H1 (cell line): ENCODE results near the gene ITGAE. TPM values are rescaled to one million over a fixed set of nuclear protein-coding genes. Genes with fewer than 3 reads are reported as not detected.

Experiments
- BACH1 ChIP-seq: IDR thresholded peaks from 2 replicates; pipeline ENCODE4 v1.6.1; 2012; ENCODE audit warnings: low read length, improper control_type of control experiment
- GTF2F1 ChIP-seq: IDR thresholded peaks from 2 replicates; pipeline ENCODE4 v1.6.1; 2012; ENCODE audit warnings: low read depth, low read length, improper control_type of control experiment, borderline replicate concordance
- JUN ChIP-seq: IDR thresholded peaks from 2 replicates; pipeline ENCODE4 v1.6.1; 2011; ENCODE audit warnings: low read depth, mild to moderate bottlenecking, improper control_type of control experiment, low read length
- RBBP5 ChIP-seq: IDR thresholded peaks from 2 replicates; pipeline ENCODE4 v1.7.1; 2012; ENCODE audit warnings: low read depth, mild to moderate bottlenecking, inconsistent platforms, low read length, moderate library complexity, borderline replicate concordance
- SIX5 ChIP-seq: IDR thresholded peaks from 2 replicates; pipeline ENCODE4 v1.6.1; 2011; ENCODE audit warnings: mild to moderate bottlenecking, low read depth, low read length
- polyA plus RNA-seq, 7 experiments: library from polyadenylated mRNA; depleted of rRNA in 3 of 7; stranded (reverse) in 5 of 7; unstranded in 2 of 7; fragments of >200 nt in 5 of 7; fragments of 200-250 nt in 2 of 7; gene quantifications; 1 replicate in 5 of 7; 2 replicates in 1 of 7; 4 replicates in 1 of 7; pipeline versions ENCODE4 v1.2.1 to v1.2.3, GENCODE V29; 2011 to 2013; ENCODE audit warnings: missing spikeins in 2 of 7, mixed read lengths in 2 of 7
- total RNA-seq: library from RNA; stranded (reverse); fragmentation: NEBNext Ultra II Directional; extraction: Animal tissue kit (Norgen Biotek cat#: 25700); gene quantifications from 2 replicates; pipeline ENCODE4 v1.2.1, GENCODE V29; 2021
- TF ChIP-seq, protein P1 (sequence below): IDR thresholded peaks from 2 replicates; pipeline ENCODE4 v1.6.1; 2012; ENCODE audit warnings: low read length, inconsistent platforms
- TF ChIP-seq, protein P2 (sequence below): fragments of 300-600 bp; sonication (generic); IDR thresholded peaks from 2 replicates; pipeline ENCODE4 v1.7.1; 2012; ENCODE audit warnings: low read length, moderate library complexity, mild to moderate bottlenecking, inconsistent platforms; ENCODE audit not compliant: insufficient replicate concordance

The ITGAE gene
- total and polyA plus RNA-seq, 2 of the 8 experiments (the other 6 are each of a cell fraction or from before 2014, with no cell fraction given): 23.2 to 43.1 TPM

DNA sequence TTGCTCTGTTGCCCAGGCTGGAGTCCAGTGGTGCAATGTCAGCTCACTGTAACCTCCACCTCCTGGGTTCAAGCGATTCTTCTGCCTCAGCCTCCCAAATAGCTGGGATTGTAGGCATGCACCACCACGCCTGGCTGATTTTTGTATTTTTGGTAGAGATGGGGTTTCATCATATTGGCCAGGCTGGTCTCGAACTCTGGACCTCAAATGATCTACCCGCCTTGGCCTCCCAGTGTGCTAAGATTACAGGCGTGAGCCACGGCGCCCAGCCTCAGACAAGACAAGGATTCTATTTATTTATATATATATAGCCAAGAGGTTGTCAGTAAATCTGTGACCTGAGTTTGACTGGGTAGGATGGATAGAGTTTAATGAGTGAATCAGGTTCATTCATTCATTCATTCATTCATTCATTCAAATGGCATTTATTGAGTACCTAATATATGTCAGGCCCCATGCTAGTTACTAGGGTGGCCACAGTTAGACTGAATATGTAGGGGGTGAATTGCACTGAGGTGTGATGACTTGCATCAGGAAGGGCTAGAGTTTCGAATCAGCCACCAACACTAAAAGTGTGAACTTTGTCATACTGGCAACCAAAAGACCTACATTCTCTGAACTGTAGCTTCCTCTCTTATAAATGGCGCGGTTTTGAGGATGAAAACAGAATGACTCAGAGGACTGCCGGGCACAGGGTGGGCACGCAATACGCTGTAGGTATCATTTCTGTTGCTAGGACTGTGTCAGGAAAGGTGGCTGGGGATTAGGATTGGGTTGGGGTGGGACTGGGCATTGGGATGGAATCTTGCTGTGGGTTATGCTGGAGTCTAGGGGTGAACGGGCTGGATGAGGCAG, 37.8 kb downstream of the ITGAE start (continued):
- no peak for TF ChIP-seq BACH1
- TF ChIP-seq, protein P1, sequence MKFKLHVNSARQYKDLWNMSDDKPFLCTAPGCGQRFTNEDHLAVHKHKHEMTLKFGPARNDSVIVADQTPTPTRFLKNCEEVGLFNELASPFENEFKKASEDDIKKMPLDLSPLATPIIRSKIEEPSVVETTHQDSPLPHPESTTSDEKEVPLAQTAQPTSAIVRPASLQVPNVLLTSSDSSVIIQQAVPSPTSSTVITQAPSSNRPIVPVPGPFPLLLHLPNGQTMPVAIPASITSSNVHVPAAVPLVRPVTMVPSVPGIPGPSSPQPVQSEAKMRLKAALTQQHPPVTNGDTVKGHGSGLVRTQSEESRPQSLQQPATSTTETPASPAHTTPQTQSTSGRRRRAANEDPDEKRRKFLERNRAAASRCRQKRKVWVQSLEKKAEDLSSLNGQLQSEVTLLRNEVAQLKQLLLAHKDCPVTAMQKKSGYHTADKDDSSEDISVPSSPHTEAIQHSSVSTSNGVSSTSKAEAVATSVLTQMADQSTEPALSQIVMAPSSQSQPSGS: no peak
- no peak for TF ChIP-seq JUN
- TF ChIP-seq SIX5: no peak
- no peak for TF ChIP-seq GTF2F1
- no peak for TF ChIP-seq RBBP5
- TF ChIP-seq, protein P2, sequence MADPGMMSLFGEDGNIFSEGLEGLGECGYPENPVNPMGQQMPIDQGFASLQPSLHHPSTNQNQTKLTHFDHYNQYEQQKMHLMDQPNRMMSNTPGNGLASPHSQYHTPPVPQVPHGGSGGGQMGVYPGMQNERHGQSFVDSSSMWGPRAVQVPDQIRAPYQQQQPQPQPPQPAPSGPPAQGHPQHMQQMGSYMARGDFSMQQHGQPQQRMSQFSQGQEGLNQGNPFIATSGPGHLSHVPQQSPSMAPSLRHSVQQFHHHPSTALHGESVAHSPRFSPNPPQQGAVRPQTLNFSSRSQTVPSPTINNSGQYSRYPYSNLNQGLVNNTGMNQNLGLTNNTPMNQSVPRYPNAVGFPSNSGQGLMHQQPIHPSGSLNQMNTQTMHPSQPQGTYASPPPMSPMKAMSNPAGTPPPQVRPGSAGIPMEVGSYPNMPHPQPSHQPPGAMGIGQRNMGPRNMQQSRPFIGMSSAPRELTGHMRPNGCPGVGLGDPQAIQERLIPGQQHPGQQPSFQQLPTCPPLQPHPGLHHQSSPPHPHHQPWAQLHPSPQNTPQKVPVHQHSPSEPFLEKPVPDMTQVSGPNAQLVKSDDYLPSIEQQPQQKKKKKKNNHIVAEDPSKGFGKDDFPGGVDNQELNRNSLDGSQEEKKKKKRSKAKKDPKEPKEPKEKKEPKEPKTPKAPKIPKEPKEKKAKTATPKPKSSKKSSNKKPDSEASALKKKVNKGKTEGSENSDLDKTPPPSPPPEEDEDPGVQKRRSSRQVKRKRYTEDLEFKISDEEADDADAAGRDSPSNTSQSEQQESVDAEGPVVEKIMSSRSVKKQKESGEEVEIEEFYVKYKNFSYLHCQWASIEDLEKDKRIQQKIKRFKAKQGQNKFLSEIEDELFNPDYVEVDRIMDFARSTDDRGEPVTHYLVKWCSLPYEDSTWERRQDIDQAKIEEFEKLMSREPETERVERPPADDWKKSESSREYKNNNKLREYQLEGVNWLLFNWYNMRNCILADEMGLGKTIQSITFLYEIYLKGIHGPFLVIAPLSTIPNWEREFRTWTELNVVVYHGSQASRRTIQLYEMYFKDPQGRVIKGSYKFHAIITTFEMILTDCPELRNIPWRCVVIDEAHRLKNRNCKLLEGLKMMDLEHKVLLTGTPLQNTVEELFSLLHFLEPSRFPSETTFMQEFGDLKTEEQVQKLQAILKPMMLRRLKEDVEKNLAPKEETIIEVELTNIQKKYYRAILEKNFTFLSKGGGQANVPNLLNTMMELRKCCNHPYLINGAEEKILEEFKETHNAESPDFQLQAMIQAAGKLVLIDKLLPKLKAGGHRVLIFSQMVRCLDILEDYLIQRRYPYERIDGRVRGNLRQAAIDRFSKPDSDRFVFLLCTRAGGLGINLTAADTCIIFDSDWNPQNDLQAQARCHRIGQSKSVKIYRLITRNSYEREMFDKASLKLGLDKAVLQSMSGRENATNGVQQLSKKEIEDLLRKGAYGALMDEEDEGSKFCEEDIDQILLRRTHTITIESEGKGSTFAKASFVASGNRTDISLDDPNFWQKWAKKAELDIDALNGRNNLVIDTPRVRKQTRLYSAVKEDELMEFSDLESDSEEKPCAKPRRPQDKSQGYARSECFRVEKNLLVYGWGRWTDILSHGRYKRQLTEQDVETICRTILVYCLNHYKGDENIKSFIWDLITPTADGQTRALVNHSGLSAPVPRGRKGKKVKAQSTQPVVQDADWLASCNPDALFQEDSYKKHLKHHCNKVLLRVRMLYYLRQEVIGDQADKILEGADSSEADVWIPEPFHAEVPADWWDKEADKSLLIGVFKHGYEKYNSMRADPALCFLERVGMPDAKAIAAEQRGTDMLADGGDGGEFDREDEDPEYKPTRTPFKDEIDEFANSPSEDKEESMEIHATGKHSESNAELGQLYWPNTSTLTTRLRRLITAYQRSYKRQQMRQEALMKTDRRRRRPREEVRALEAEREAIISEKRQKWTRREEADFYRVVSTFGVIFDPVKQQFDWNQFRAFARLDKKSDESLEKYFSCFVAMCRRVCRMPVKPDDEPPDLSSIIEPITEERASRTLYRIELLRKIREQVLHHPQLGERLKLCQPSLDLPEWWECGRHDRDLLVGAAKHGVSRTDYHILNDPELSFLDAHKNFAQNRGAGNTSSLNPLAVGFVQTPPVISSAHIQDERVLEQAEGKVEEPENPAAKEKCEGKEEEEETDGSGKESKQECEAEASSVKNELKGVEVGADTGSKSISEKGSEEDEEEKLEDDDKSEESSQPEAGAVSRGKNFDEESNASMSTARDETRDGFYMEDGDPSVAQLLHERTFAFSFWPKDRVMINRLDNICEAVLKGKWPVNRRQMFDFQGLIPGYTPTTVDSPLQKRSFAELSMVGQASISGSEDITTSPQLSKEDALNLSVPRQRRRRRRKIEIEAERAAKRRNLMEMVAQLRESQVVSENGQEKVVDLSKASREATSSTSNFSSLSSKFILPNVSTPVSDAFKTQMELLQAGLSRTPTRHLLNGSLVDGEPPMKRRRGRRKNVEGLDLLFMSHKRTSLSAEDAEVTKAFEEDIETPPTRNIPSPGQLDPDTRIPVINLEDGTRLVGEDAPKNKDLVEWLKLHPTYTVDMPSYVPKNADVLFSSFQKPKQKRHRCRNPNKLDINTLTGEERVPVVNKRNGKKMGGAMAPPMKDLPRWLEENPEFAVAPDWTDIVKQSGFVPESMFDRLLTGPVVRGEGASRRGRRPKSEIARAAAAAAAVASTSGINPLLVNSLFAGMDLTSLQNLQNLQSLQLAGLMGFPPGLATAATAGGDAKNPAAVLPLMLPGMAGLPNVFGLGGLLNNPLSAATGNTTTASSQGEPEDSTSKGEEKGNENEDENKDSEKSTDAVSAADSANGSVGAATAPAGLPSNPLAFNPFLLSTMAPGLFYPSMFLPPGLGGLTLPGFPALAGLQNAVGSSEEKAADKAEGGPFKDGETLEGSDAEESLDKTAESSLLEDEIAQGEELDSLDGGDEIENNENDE: no peak
